Stomach (tissue), 9 donors: ENCODE measurements around the gene NR1D1. TPM values are rescaled to one million over a fixed set of nuclear protein-coding genes. Genes with fewer than 3 reads are reported as not detected.
A peak's percentile ranks its signal among the peaks of the same experiment; 100 is the strongest.

Experiments
- DNase-seq, 2 donors: peaks; one replicate each; pipeline versions ENCODE4 v3.0.0 to v3.0.0-alpha.2; 2013 to 2019
- H3K27ac ChIP-seq, 5 donors: fragments of 200-600 bp in 4 of 5; sonication (generic) in 4 of 5; one replicate each; pipeline ENCODE4 v1.5.1; 2013 to 2019; ENCODE audit warnings: mild to moderate bottlenecking in 1 of 5, moderate library complexity in 1 of 5
- H3K27me3 ChIP-seq, 3 donors: fragments of 200-600 bp; sonication (generic); one replicate each; pipeline ENCODE4 v1.5.1; 2017 to 2019; ENCODE audit warnings: mixed run types in 1 of 3
- H3K36me3 ChIP-seq, 4 donors: fragments of 200-600 bp; sonication (generic); 1 replicate in 3 of 4; 2 replicates in 1 of 4; pipeline ENCODE4 v1.5.1; 2016 to 2019
- H3K4me1 ChIP-seq, 4 donors: fragments of 200-600 bp; sonication (generic); one replicate each; pipeline ENCODE4 v1.5.1; 2016 to 2019
- H3K4me3 ChIP-seq, 4 donors: fragments of 200-600 bp; sonication (generic) in 3 of 4; one replicate each; pipeline ENCODE4 v1.5.1; 2016 to 2019; ENCODE audit warnings: mild to moderate bottlenecking in 1 of 4
- H3K9me3 ChIP-seq, 4 donors: fragments of 200-600 bp; sonication (generic); one replicate each; pipeline ENCODE4 v1.5.1; 2016 to 2019
- EP300 ChIP-seq: sonication (generic); formaldehyde crosslinking; IDR thresholded peaks from one replicate; pipeline ENCODE4 v1.6.1; 2017; ENCODE audit warnings: antibody characterized with exemption
- POLR2A ChIP-seq, 4 donors: fragments of 450-650 bp; IDR thresholded peaks; one replicate each; pipeline ENCODE4 v1.6.1; 2016; ENCODE audit warnings: antibody characterized with exemption in 4 of 4, control low read depth in 2 of 4, mild to moderate bottlenecking in 1 of 4, moderate library complexity in 1 of 4
- POLR2AphosphoS5 ChIP-seq, 3 donors: sonication (generic); formaldehyde crosslinking; IDR thresholded peaks; one replicate each; pipeline ENCODE4 v1.6.1; 2016; ENCODE audit warnings: antibody characterized with exemption in 3 of 3
- WGBS, 5 donors: extraction: QIAGEN DNeasy Blood & Tissue Kit in 3 of 5; methylation state at CpG; one replicate each; pipeline versions ENCODE4 v1.1.5 to v1.1.7; 2013 to 2018; 5-methylcytosine and 5-hydroxymethylcytosine counted together
- intact Hi-C: fragments of 100-400 bp; cut with DNase I; formaldehyde crosslinking; loops from one replicate; pipeline ENCODE4 v1.15.1; 2023; ENCODE audit warnings: low total_unique reads
- polyA plus RNA-seq, 3 donors: library from polyadenylated mRNA; stranded (reverse); fragments of 200-250 nt; gene quantifications; one replicate each; pipeline ENCODE4 v1.2.3, GENCODE V29; 2013
- total RNA-seq, 5 donors: library from RNA; depleted of rRNA; stranded (reverse); fragments of >200 nt; gene quantifications; one replicate each; pipeline versions ENCODE4 v1.1.0 to v1.2.3, GENCODE V29; 2014 to 2016
- TF ChIP-seq, protein P1 (sequence below), 7 experiments: fragments of 450-650 bp in 4 of 7; fragments of 200-600 bp in 3 of 7; sonication (generic) in 3 of 7; IDR thresholded peaks; one replicate each; pipeline ENCODE4 v1.5.1; 2016 to 2019; ENCODE audit warnings: antibody characterized with exemption in 7 of 7, control low read depth in 2 of 7, mild to moderate bottlenecking in 1 of 7
- donor health status: healthy with polysubstance abuse.
- donor health status: Bipolar disorder and iron deficiency.
- donor health status: healthy.

Gene NR1D1
- total and polyA plus RNA-seq, 8 donors = 2.8 to 20.5 (median 9.3) TPM

DNA sequence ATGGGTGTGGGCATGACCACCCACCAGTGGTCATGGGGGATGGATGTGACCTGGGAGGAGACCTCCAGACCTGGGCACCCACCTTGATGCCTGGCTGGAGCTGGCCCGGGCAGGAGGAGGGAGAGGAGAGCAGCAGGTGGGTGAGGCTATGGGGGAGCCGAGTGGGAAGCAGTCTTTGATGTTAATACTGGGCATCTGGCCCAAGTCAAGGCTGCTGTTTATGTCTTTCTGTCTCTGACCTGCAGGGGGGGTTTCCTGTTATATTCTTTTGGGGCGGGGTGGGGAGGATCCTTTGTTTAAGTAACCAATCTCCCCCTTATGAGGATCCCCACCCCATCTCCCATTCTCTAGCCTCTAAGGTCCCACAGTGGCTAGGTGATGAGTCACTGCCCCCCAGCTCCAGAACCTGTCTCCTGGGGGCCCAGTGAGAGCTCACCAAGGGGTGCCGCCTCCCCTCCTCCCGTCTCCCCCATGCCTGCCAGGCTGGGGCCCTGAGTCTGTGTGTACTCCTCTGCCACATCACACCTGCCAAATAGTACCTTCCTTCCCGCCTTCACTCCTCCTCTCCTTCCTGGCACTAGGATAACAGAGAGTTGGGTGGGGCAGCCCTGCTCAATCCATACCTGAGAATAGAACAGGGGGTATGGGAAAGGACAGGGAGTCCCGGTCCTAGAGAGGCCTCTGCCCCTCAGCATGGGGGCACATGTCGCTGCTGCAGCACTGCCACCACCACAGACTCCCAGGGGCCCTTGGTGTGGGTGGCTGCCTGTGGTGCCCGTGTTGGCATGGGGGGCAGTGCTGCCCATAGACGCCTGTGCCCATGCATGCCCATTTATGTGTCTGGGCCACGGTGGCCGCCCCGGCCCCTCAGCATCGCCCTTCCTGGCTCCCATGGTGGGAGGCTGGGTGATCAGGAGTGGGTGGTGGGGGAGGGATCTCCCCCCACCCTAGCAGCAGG lies 30.4 kb downstream of the NR1D1 start:
- TF ChIP-seq POLR2A (IDR thresholded peaks at IDR 0.05) = no peak
- TF ChIP-seq EP300 = no peak
- TF ChIP-seq, protein P1, sequence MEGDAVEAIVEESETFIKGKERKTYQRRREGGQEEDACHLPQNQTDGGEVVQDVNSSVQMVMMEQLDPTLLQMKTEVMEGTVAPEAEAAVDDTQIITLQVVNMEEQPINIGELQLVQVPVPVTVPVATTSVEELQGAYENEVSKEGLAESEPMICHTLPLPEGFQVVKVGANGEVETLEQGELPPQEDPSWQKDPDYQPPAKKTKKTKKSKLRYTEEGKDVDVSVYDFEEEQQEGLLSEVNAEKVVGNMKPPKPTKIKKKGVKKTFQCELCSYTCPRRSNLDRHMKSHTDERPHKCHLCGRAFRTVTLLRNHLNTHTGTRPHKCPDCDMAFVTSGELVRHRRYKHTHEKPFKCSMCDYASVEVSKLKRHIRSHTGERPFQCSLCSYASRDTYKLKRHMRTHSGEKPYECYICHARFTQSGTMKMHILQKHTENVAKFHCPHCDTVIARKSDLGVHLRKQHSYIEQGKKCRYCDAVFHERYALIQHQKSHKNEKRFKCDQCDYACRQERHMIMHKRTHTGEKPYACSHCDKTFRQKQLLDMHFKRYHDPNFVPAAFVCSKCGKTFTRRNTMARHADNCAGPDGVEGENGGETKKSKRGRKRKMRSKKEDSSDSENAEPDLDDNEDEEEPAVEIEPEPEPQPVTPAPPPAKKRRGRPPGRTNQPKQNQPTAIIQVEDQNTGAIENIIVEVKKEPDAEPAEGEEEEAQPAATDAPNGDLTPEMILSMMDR (IDR thresholded peaks at IDR 0.05) = peak in 2 of 7 experiments; percentile 11 to 46
- peak in 2 of 3 donors; percentile 87 to 90 for TF ChIP-seq POLR2AphosphoS5 (IDR thresholded peaks at IDR 0.05)
- peak overlapping the region; percentile 24 to 41 (median 30) for H3K4me3 ChIP-seq
- H3K36me3 ChIP-seq = peaks cover 5 to 10% (median 7%) of the 10 kb centered on the region in 4 donors
- peak overlapping the region; percentile 90 to 98 (median 97) for H3K27ac ChIP-seq
- peaks cover 88 to 100% (median 98%) of the 10 kb centered on the region in 4 donors for H3K4me1 ChIP-seq
- intact Hi-C loops = no loop called here
- no peaks in the 10 kb centered on the region for H3K9me3 ChIP-seq
- DNase-seq = peak; percentile 78 to 85
- no peaks in the 10 kb centered on the region for H3K27me3 ChIP-seq
- 6 to 39% (median 18%) methylated on average over 10 to 14 of the region's 14 CpGs for WGBS, 5 donors

DNA sequence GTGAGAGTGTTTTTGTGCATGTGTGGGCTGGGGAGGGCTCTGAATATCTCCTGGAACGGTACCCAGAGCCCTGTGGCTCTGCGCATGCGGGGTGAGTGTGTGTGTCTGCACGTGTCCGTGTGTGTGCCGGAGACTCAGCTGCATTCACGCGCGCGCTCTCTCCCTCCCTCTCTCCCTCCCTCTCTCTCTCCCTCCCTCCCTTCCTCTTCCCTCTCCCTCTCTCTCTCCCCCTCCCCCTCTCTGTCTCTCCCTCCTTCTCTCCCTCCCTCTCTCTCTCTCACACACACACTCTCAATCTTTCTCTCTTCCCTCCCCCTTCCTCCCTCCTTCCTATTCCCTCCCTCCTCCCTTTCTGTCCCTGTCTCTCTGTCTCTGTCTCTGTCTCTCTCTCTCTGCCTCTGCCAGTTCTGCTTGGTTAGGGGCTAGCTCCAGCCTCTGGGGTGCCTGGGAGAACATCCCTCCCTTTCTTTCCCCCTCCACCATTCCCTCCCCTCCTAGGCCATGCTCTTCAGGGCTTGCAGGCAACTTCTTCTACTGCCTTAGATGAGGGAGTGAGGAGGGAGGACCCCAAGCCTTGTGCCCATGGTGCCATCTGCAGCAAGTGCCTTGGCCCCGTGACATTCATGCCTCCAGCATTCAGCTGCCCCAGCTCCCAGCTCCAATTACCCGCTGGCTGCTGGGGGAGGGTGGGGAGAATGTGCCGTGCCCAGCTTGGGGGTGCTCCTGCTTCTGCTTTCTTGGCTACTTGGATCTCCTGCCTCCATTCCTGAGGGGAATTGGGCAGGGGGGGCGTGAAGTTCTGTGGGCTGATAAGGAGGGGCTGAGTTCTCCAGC lies 31.3 kb downstream of the NR1D1 start:
- peak; percentile 93 to 96 for DNase-seq
- TF ChIP-seq POLR2AphosphoS5 (IDR thresholded peaks at IDR 0.05) (peak; percentile 58 to 78 (median 61)), POLR2A (IDR thresholded peaks at IDR 0.05) (no peak), EP300 (no peak)
- TF ChIP-seq, protein P1 (IDR thresholded peaks at IDR 0.05) = no peak
- peaks cover 88 to 100% (median 98%) of the 10 kb centered on the region in 4 donors for H3K4me1 ChIP-seq
- peak overlapping the region; percentile 90 to 98 (median 97) for H3K27ac ChIP-seq
- no peaks in the 10 kb centered on the region for H3K27me3 ChIP-seq
- peak overlapping the region; percentile 24 to 41 (median 27) for H3K4me3 ChIP-seq
- H3K36me3 ChIP-seq = peaks cover 0 to 2% (median 2%) of the 10 kb centered on the region in 4 donors
- no peaks in the 10 kb centered on the region for H3K9me3 ChIP-seq
- intact Hi-C loops = no loop called here
- WGBS, 5 donors = 3 to 8% (median 4%) methylated on average over 14 of the region's 14 CpGs

DNA sequence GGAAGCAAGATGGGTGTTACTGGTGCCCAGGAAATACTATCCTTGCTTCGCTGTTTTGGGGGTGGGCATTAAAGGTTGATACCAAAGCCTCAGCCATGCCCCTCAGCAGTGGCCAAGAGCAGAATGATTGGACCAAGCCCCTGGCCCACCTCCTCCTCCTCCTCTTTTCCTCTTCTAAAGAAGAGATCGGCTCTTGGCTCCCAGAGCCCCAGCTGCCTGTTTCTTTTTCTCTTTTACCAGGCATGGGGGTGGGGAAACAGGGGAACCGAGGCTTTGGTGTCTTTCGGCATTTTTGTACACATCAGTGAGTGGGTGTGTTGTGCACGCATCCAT lies 31.8 kb downstream of the NR1D1 start:
- DNase-seq = no peak
- H3K27me3 ChIP-seq = no peaks in the 10 kb centered on the region
- intact Hi-C loops = no loop called here
- peak overlapping the region; percentile 90 to 98 (median 97) for H3K27ac ChIP-seq
- no peaks in the 10 kb centered on the region for H3K36me3 ChIP-seq
- no peaks in the 10 kb centered on the region for H3K9me3 ChIP-seq
- peak overlapping the region; percentile 20 to 41 (median 27) for H3K4me3 ChIP-seq
- TF ChIP-seq, protein P1 (IDR thresholded peaks at IDR 0.05) = no peak
- TF ChIP-seq EP300 = no peak
- TF ChIP-seq POLR2AphosphoS5 (IDR thresholded peaks at IDR 0.05) = no peak
- no peak for TF ChIP-seq POLR2A (IDR thresholded peaks at IDR 0.05)
- H3K4me1 ChIP-seq = peaks cover 88 to 100% (median 98%) of the 10 kb centered on the region in 4 donors
- 3 to 9% (median 7%) methylated on average over 5 of the region's 5 CpGs for WGBS, 5 donors

DNA sequence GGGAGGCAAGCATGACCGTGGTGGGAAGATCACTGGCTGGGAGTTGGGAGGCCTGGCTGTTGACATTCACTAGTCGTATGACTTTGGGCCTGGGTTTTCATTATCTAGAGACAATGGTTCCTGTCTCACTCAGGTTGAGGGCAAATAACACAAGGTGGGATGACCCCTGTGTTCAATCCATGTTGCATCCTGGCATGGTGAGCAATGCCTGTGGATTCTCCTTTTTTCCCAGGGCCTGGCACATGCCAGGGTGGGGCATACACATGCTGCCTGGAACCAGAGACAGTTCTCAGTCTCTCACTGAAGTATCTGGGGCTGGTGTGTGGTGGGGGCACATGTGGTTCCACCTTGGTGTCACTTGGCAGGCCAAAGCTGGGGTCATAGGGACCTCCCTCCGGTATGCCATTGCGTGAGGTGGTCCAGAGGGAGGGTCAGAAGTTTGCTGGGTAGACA lies 32.2 kb downstream of the NR1D1 start:
- Histone ChIP-seq H3K27me3 (no peaks in the 10 kb centered on the region), H3K9me3 (no peaks in the 10 kb centered on the region), H3K27ac (peak overlapping the region; percentile 90 to 98 (median 97)), H3K36me3 (no peaks in the 10 kb centered on the region), H3K4me3 (peak overlapping the region; percentile 20 to 41 (median 27)), H3K4me1 (peaks cover 84 to 98% (median 96%) of the 10 kb centered on the region in 4 donors)
- TF ChIP-seq POLR2A (IDR thresholded peaks at IDR 0.05) (no peak), POLR2AphosphoS5 (IDR thresholded peaks at IDR 0.05) (no peak), EP300 (no peak)
- TF ChIP-seq, protein P1 (IDR thresholded peaks at IDR 0.05) = no peak
- no peak for DNase-seq
- intact Hi-C loops = no loop called here
- WGBS, 5 donors = 22 to 47% (median 39%) methylated on average over 4 of the region's 4 CpGs
